Left lung (tissue), 10 donors: ENCODE measurements around the gene RASA2. TPM values are rescaled to one million over a fixed set of nuclear protein-coding genes. Genes with fewer than 3 reads are reported as not detected.

Source experiments
- ATAC-seq: fragments of 200-7000 bp; cut with Tn5 transposase; one replicate; pipeline ENCODE4 v1.9.1; 2020; ENCODE audit warnings: moderate library complexity
- DNase-seq, 4 donors: peaks; one replicate each; pipeline ENCODE4 v3.0.0-alpha.2; 2013 to 2020
- H3K27ac ChIP-seq, 2 donors: fragments of 200-600 bp; sonication (generic) in 1 of 2; one replicate each; pipeline versions ENCODE4 v1.5.0 to v1.8.0; 2020 to 2021
- H3K27me3 ChIP-seq, 2 donors: fragments of 200-600 bp; sonication (generic) in 1 of 2; one replicate each; pipeline versions ENCODE4 v1.5.0 to v1.8.0; 2020 to 2021
- H3K36me3 ChIP-seq, 2 donors: fragments of 200-600 bp; sonication (generic) in 1 of 2; one replicate each; pipeline versions ENCODE4 v1.5.0 to v1.8.0; 2020 to 2021
- H3K4me1 ChIP-seq, 2 donors: fragments of 200-600 bp; one replicate each; pipeline ENCODE4 v1.8.0; 2021
- H3K4me3 ChIP-seq, 2 donors: fragments of 200-600 bp; sonication (generic) in 1 of 2; one replicate each; pipeline versions ENCODE4 v1.5.0 to v1.8.0; 2020 to 2021; ENCODE audit warnings: mild to moderate bottlenecking in 1 of 2
- H3K9me3 ChIP-seq, 2 donors: fragments of 200-600 bp; sonication (generic) in 1 of 2; one replicate each; pipeline versions ENCODE4 v1.5.0 to v1.8.0; 2020 to 2021
- CTCF ChIP-seq, 2 donors: fragments of 200-600 bp; sonication (generic) in 1 of 2; IDR thresholded peaks; one replicate each; pipeline versions ENCODE4 v1.5.0 to v1.8.0; 2021; ENCODE audit warnings: antibody characterized with exemption in 2 of 2
- intact Hi-C, 2 donors: fragments of 100-400 bp; cut with DNase I; formaldehyde crosslinking; loops; one replicate each; pipeline versions ENCODE4 v1.11.2 to v1.14.2; 2022
- polyA plus RNA-seq, 6 donors: library from polyadenylated mRNA; unstranded; fragments of 120-200 nt; gene quantifications; one replicate each; pipeline ENCODE4 v1.2.1, GENCODE V29; 2013; ENCODE audit not compliant: insufficient read length in 6 of 6
- total RNA-seq, 2 donors: library from RNA; stranded (reverse); fragmentation: NEBNext Ultra II Directional; extraction: Animal tissue kit (Norgen Biotek cat#: 25700); gene quantifications; one replicate each; pipeline ENCODE4 v1.2.1, GENCODE V29; 2021
- donor health status: DM: no; HTN: yes; CAD: no.
- donor health status: DM: no; HTN: no; CAD: no.

The RASA2 gene
- total and polyA plus RNA-seq, 8 donors = 17.2 to 29.3 (median 25.2) TPM

- intact Hi-C loops = no loop called here
- ATAC-seq = no peak
Observed at GRCh38 chr3:141538568-141539240, 51.9 kb downstream of the RASA2 start.

GRCh38 chr3:141539431-141540187 is 52.8 kb downstream of the RASA2 start:
- no peak for DNase-seq
- H3K27me3 ChIP-seq = no peaks in the 10 kb centered on the region
- H3K4me3 ChIP-seq = no peak overlapping the region
- intact Hi-C loops = no loop called here
- H3K4me1 ChIP-seq = peaks cover 0 to 15% of the 10 kb centered on the region in 2 donors
- H3K9me3 ChIP-seq = peaks cover 0 to 12% of the 10 kb centered on the region in 2 donors
- ATAC-seq = no peak
- no peak for TF ChIP-seq CTCF (IDR thresholded peaks at IDR 0.05)
- peaks cover 0 to 49% of the 10 kb centered on the region in 2 donors for H3K36me3 ChIP-seq
- H3K27ac ChIP-seq = peak overlapping the region in 1 of 2 donors; percentile 9

More at GRCh38 chr3:141538568-141539240, 51.9 kb downstream of the RASA2 start:
- H3K4me1 ChIP-seq = peaks cover 0 to 14% of the 10 kb centered on the region in 2 donors
- H3K4me3 ChIP-seq = no peak overlapping the region
- DNase-seq = peak in 1 of 4 donors; percentile 12
- H3K27me3 ChIP-seq = no peaks in the 10 kb centered on the region
- H3K27ac ChIP-seq = peak overlapping the region in 1 of 2 donors; percentile 9
- H3K9me3 ChIP-seq = peaks cover 0 to 10% of the 10 kb centered on the region in 2 donors
- H3K36me3 ChIP-seq = peaks cover 0 to 42% of the 10 kb centered on the region in 2 donors
- TF ChIP-seq CTCF (IDR thresholded peaks at IDR 0.05) = no peak

- ATAC-seq (no peak), DNase-seq (no peak)
- Histone ChIP-seq H3K4me1 (peaks cover 0 to 24% of the 10 kb centered on the region in 2 donors), H3K9me3 (peaks cover 0 to 12% of the 10 kb centered on the region in 2 donors), H3K4me3 (no peak overlapping the region), H3K27me3 (no peaks in the 10 kb centered on the region), H3K36me3 (peaks cover 0 to 54% of the 10 kb centered on the region in 2 donors), H3K27ac (no peak overlapping the region)
- intact Hi-C loops = no loop called here
- no peak for TF ChIP-seq CTCF (IDR thresholded peaks at IDR 0.05)
Observed at GRCh38 chr3:141540531-141540930, 53.7 kb downstream of the RASA2 start.

DNA sequence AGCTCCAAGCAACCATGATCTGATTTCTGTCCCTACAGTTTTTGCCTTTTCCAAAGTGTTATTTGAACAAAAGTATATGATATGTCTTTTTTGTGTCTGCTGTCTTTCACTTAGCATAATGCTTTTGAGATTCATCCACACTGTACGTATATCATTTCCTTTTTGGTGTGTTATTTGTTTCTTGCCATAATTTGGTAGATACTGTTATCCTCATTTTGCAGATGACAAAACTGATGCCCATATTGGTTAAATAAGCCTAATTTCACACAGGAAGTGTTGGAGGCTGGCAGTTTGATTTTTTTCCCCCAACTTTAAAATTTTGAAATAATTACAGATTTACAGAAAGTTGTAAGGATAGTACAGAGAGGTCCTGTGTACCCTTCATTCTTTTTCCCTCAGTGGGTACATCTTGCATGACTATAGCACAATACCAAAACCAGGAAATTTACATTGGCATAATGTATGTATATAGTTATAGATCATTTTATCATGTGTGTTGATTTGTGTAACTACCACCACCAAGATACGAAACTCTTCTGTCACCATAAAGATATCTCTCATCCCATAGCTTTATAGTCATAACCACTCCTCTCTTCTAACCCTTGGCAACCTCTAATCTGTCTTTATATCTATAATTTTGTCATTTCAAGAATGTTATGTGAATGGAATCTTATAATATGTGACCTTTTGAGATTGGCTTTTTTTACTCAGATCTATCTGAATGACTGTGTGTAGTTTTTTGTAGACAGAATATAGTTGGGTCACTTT is 55.6 kb downstream of the RASA2 start:
- Histone ChIP-seq H3K27me3 (no peaks in the 10 kb centered on the region), H3K4me3 (no peak overlapping the region), H3K27ac (no peak overlapping the region), H3K36me3 (peaks cover 0 to 47% of the 10 kb centered on the region in 2 donors), H3K4me1 (peaks cover 0 to 24% of the 10 kb centered on the region in 2 donors), H3K9me3 (peaks cover 0 to 12% of the 10 kb centered on the region in 2 donors)
- no peak for ATAC-seq
- DNase-seq = no peak
- TF ChIP-seq CTCF (IDR thresholded peaks at IDR 0.05) = no peak
- intact Hi-C loops = no loop called here
